ENCODE data around the gene SGCA. TPM values are rescaled to one million over a fixed set of nuclear protein-coding genes. Genes with fewer than 3 reads are reported as not detected.

SGCA gene
- total RNA-seq, 2 experiments from 2014 or later = 0.34 TPM; not detected in 1

DNA sequence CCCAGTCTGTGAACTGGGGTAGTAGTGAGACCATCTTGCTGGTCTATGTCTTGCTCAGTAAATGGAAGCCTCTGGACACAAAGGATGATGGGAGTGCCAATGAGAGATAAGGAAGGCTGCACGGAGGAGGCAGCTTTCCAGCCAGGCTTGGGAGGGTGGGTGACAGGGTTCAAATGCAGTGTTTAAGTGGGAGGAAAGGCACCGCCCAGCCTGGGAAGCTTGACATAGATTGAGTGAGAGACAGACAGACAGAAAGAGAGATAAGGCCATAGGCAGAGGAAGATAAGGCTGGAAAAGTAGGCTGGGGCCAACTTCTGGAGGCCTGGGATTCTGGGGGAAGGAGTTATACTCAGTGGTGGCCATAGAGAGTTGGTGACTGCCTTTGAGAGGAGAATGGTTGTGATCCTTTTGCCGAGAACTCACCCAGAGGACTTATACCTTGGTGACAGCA lies 42.8 kb downstream of the SGCA start:
- no peak for TF ChIP-seq CTCF (IDR thresholded peaks at IDR 0.05)
- no peak for DNase-seq
- CTCF ChIA-PET = interaction anchor here (1.9 to 3.0 kb wide), 2 partner anchors 39 to 88 kb away, joined by 6 to 8 read pairs; no protein-coding TSS in a partner anchor
- no peaks in the 10 kb centered on the region for H3K36me3 Mint-ChIP-seq (ENCODE audit: low read depth)
- no peak for ATAC-seq
- intact Hi-C loops (cut with micrococcal nuclease) = no loop called here
- H3K27ac Mint-ChIP-seq = no peak overlapping the region
- peaks cover 50% of the 10 kb centered on the region for H3K27me3 Mint-ChIP-seq
- H3K4me3 Mint-ChIP-seq = no peak overlapping the region
- POLR2A ChIA-PET = no interaction called here
- H3K9me3 Mint-ChIP-seq = no peaks in the 10 kb centered on the region
- H3K4me1 Mint-ChIP-seq (ENCODE audit: low read depth) = peaks cover 28% of the 10 kb centered on the region

DNA sequence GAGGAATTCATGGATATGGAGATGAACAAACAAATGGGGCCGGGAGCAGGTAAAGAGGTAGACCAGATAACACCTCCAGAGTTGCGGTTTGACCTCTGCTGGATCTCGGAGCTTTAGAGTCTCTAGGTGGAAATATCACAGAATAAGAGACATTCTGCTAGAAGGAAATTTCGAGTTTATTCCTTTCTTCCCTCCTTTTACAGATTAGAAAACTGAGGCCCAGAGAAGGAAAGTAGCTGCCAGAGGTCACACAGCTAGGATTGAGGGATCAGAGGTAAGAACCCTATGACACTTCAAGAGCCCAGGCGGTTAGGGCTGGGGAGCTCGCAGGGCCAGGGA lies 43.3 kb downstream of the SGCA start:
- CTCF ChIA-PET = interaction anchor here (0.7 to 3.0 kb wide), 4 partner anchors 8 to 88 kb away, joined by 3 to 9 read pairs (median 7); partner anchors contain the start of gene COL1A1
- ATAC-seq = no peak
- Mint-ChIP-seq H3K4me3 (no peak overlapping the region), H3K9me3 (no peaks in the 10 kb centered on the region), H3K27ac (no peak overlapping the region), H3K36me3 (ENCODE audit: low read depth) (no peaks in the 10 kb centered on the region), H3K4me1 (ENCODE audit: low read depth) (peaks cover 28% of the 10 kb centered on the region), H3K27me3 (peaks cover 46% of the 10 kb centered on the region)
- POLR2A ChIA-PET = no interaction called here
- intact Hi-C loops (cut with micrococcal nuclease) = no loop called here
- no peak for DNase-seq
- no peak for TF ChIP-seq CTCF (IDR thresholded peaks at IDR 0.05)

DNA sequence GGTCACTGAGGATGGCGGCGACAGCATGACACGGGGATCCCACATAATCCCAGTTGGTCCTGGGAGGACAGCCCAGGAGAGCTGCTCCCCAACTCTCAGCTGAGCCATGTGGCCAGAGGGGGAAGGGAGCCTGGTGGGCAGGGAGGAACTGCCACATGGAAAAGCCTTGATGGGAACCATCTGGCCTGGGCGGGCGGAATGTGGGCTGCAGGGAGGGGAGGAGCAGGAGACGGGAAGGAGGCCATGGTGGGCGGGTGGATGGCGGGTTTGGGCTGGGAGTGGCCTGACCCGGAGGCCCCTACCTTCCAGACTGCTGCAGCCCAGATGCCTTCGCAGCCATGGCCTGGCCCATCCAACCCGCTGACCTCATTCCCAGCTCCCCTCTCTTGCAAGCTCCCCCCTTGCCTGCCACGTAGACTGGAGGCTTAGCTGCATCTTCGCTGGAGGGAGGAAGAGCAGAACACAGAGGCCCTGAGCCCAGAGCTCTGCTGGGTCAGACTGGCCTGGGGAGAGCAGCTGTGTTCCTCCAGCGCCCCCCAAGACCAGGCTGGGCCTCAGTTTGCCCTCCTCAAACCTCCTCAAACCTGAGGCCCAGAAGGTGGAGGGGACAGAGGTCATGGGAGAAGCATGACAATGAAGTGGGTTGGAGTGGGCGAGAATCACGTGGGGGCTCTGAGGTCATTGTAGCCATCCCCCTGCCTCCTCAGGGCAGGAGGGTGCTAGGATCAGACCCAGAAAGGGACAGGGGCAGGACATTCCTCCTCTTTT lies 43.9 kb downstream of the SGCA start:
- Mint-ChIP-seq H3K4me3 (no peak overlapping the region), H3K9me3 (no peaks in the 10 kb centered on the region), H3K27me3 (peaks cover 48% of the 10 kb centered on the region), H3K36me3 (ENCODE audit: low read depth) (no peaks in the 10 kb centered on the region), H3K27ac (no peak overlapping the region), H3K4me1 (ENCODE audit: low read depth) (peaks cover 28% of the 10 kb centered on the region)
- no peak for TF ChIP-seq CTCF (IDR thresholded peaks at IDR 0.05)
- intact Hi-C loops (cut with micrococcal nuclease) = no loop called here
- ChIA-PET POLR2A (no interaction called here), CTCF (interaction anchor here (0.7 to 3.0 kb wide), 4 partner anchors 8 to 87 kb away, joined by 3 to 9 read pairs (median 7); partner anchors contain the start of gene COL1A1)
- ATAC-seq (no peak), DNase-seq (no peak)

- CTCF ChIA-PET = interaction anchor here (1.3 to 11.5 kb wide), 6 partner anchors 8 to 87 kb away, joined by 4 to 111 read pairs (median 10); partner anchors contain the start of gene COL1A1
Measured at GRCh38 chr17:50210240-50211225, 44.7 kb downstream of the SGCA start.

More at GRCh38 chr17:50210240-50211225, 44.7 kb downstream of the SGCA start:
- no peak overlapping the region for H3K4me3 Mint-ChIP-seq
- intact Hi-C loops (cut with micrococcal nuclease) = no loop called here
- TF ChIP-seq CTCF (IDR thresholded peaks at IDR 0.05) = no peak
- H3K27ac Mint-ChIP-seq = no peak overlapping the region
- H3K4me1 Mint-ChIP-seq (ENCODE audit: low read depth) = peaks cover 28% of the 10 kb centered on the region
- no peak for DNase-seq
- peaks cover 41% of the 10 kb centered on the region for H3K27me3 Mint-ChIP-seq
- H3K9me3 Mint-ChIP-seq = no peaks in the 10 kb centered on the region
- H3K36me3 Mint-ChIP-seq (ENCODE audit: low read depth) = no peaks in the 10 kb centered on the region
- no peak for ATAC-seq
- POLR2A ChIA-PET = no interaction called here
